ENCODE data around the gene SYNPO. TPM values are rescaled to one million over a fixed set of nuclear protein-coding genes. Genes with fewer than 3 reads are reported as not detected.

SYNPO gene
- polyA plus RNA-seq, 2 of the 4 experiments (the other 2 are of a cell fraction), result 13.7 to 33.9 TPM

- H3K27ac ChIP-seq, result peak overlapping the region; percentile 74 to 96
- ChIA-PET CTCF (interaction anchor here (1.0 to 2.3 kb wide), 5 partner anchors 12 to 70 kb away, joined by 3 to 6 read pairs (median 3); no protein-coding TSS in a partner anchor), POLR2A (no interaction called here)
- H3K4me1 ChIP-seq, result peaks cover 93% of the 10 kb centered on the region
- TF ChIP-seq KDM5A (IDR thresholded peaks at IDR 0.05), result no peak
- TF ChIP-seq MAX (IDR thresholded peaks at IDR 0.05), result 0 out of 2 replicates have a peak, but pooled peaks have one; percentile 7
- TF ChIP-seq SREBF2 (IDR thresholded peaks at IDR 0.05), result no peak
- TF ChIP-seq ZFP36 (IDR thresholded peaks at IDR 0.05; ENCODE audit: borderline replicate concordance, partially characterized antibody), result no peak
- no peak for TF ChIP-seq RNF2 (IDR thresholded peaks at IDR 0.05; ENCODE audit: borderline replicate concordance, low read depth)
- no peak for TF ChIP-seq REST (IDR thresholded peaks at IDR 0.05)
- no peak for TF ChIP-seq FOSB (CRISPR knock-in tag; IDR thresholded peaks at IDR 0.05)
- no peak for TF ChIP-seq GATA3 (IDR thresholded peaks at IDR 0.05; ENCODE audit: borderline replicate concordance)
- FAIRE-seq (no peak), DNase-seq (ENCODE audit: low read depth in 1 of 2, low spot score in 1 of 2) (no peak), ATAC-seq (peak in 1 of 2 experiments; percentile 3; a peak in 2 of 6 replicates)
- 78% methylated on average over 6 of the region's 6 CpGs for WGBS (ENCODE audit: missing lambda C conversion rate)
- peak overlapping the region; percentile 60 for H3K4me2 ChIP-seq
- H3K9me3 ChIP-seq, result no peaks in the 10 kb centered on the region
- no peak overlapping the region for H3K4me3 ChIP-seq
These were observed 9.1 kb upstream of the SYNPO start for GRCh38 chr5:150631326-150631701.

- POLR2A ChIA-PET, result interaction anchor here (1.0 kb wide), 1 partner anchor 22 kb away, joined by 3 read pairs; no protein-coding TSS in a partner anchor
- FAIRE-seq, result no peak
- CTCF ChIA-PET, result interaction anchor here (0.6 to 2.3 kb wide), 8 partner anchors 11 to 145 kb away, joined by 3 to 13 read pairs (median 4); no protein-coding TSS in a partner anchor
- Histone ChIP-seq H3K4me1 (peaks cover 92% of the 10 kb centered on the region), H3K9me3 (no peaks in the 10 kb centered on the region), H3K4me2 (peak overlapping the region; percentile 60), H3K4me3 (no peak overlapping the region), H3K27ac (peak overlapping the region; percentile 74 to 96)
- peak in 1 of 2 experiments; percentile 51 for DNase-seq (ENCODE audit: low read depth in 1 of 2, low spot score in 1 of 2)
- peak; percentile 17 to 22 for ATAC-seq
- 24% methylated on average over 10 of the region's 10 CpGs for WGBS (ENCODE audit: missing lambda C conversion rate)
- TF ChIP-seq FOSL2 (IDR thresholded peaks at IDR 0.05) (no peak), FOSL2 (CRISPR knock-in tag; IDR thresholded peaks at IDR 0.05) (peak; percentile 26), RARB (CRISPR knock-in tag; IDR thresholded peaks at IDR 0.05) (no peak)
These were observed 7.9 kb upstream of the SYNPO start for GRCh38 chr5:150632305-150633160.

- Histone ChIP-seq H3K9me3 (no peaks in the 10 kb centered on the region), H3K4me2 (peak overlapping the region; percentile 60; the same call in 2 of the 3 replicates), H3K27ac (peak overlapping the region; percentile 74 to 96), H3K4me1 (peaks cover 91% of the 10 kb centered on the region), H3K4me3 (no peak overlapping the region)
- FAIRE-seq (no peak), ATAC-seq (no peak), DNase-seq (ENCODE audit: low read depth in 1 of 2, low spot score in 1 of 2) (no peak)
- ChIA-PET POLR2A (interaction anchor here (1.0 kb wide), 1 partner anchor 21 kb away, joined by 3 read pairs; no protein-coding TSS in a partner anchor), CTCF (interaction anchor here (0.6 to 2.3 kb wide), 3 partner anchors 10 to 146 kb away, joined by 3 to 13 read pairs (median 6); no protein-coding TSS in a partner anchor)
- TF ChIP-seq EP300 (IDR thresholded peaks at IDR 0.05) (no peak), KDM1A (IDR thresholded peaks at IDR 0.05; ENCODE audit: low read depth) (peak; percentile 39; the same call in 1 of the 2 replicates), CHD4 (IDR thresholded peaks at IDR 0.05; ENCODE audit: borderline replicate concordance) (no peak)
- 65% methylated on average over 2 of the region's 2 CpGs for WGBS (ENCODE audit: missing lambda C conversion rate)
These were observed 7.0 kb upstream of the SYNPO start for GRCh38 chr5:150633429-150633828.
